ENCODE results near the gene CAMTA1. TPM values are rescaled to one million over a fixed set of nuclear protein-coding genes. Genes with fewer than 3 reads are reported as not detected.

The CAMTA1 gene
- total RNA-seq, 1 donor from 2014 or later = 109 TPM

GRCh38 chr1:6988796-6989195, 203.5 kb downstream of the CAMTA1 start:
- Mint-ChIP-seq H3K4me1 (peaks cover 13% of the 10 kb centered on the region), H3K27ac (ENCODE audit: unreplicated experiment) (no peak overlapping the region), H3K36me3 (ENCODE audit: low read depth) (no peaks in the 10 kb centered on the region), H3K4me3 (no peak overlapping the region), H3K9me3 (peaks cover 5% of the 10 kb centered on the region), H3K27me3 (ENCODE audit: low read depth) (peaks cover 2% of the 10 kb centered on the region)
- no peak for DNase-seq (ENCODE audit: low read depth, low spot score)
- no peak for TF ChIP-seq CTCF (conservative IDR thresholded peaks at IDR 0.05)

GRCh38 chr1:6989212-6990159, 204.2 kb downstream of the CAMTA1 start:
- Mint-ChIP-seq H3K36me3 (ENCODE audit: low read depth) (no peaks in the 10 kb centered on the region), H3K27me3 (ENCODE audit: low read depth) (peaks cover 2% of the 10 kb centered on the region), H3K9me3 (peaks cover 5% of the 10 kb centered on the region), H3K27ac (ENCODE audit: unreplicated experiment) (no peak overlapping the region), H3K4me1 (peaks cover 13% of the 10 kb centered on the region), H3K4me3 (no peak overlapping the region)
- no peak for TF ChIP-seq CTCF (conservative IDR thresholded peaks at IDR 0.05)
- DNase-seq (ENCODE audit: low read depth, low spot score) = no peak

GRCh38 chr1:6991266-6991665, 206.0 kb downstream of the CAMTA1 start:
- Mint-ChIP-seq H3K27me3 (ENCODE audit: low read depth) (peaks cover under 1% of the 10 kb centered on the region), H3K4me3 (no peak overlapping the region), H3K36me3 (ENCODE audit: low read depth) (no peaks in the 10 kb centered on the region), H3K27ac (ENCODE audit: unreplicated experiment) (no peak overlapping the region), H3K9me3 (peaks cover 5% of the 10 kb centered on the region), H3K4me1 (peaks cover 13% of the 10 kb centered on the region)
- TF ChIP-seq CTCF (conservative IDR thresholded peaks at IDR 0.05) = no peak
- no peak for DNase-seq (ENCODE audit: low read depth, low spot score)

- Mint-ChIP-seq H3K27me3 (ENCODE audit: low read depth) (no peaks in the 10 kb centered on the region), H3K27ac (ENCODE audit: unreplicated experiment) (no peak overlapping the region), H3K4me3 (no peak overlapping the region), H3K9me3 (peaks cover 5% of the 10 kb centered on the region), H3K36me3 (ENCODE audit: low read depth) (no peaks in the 10 kb centered on the region), H3K4me1 (no peaks in the 10 kb centered on the region)
- DNase-seq (ENCODE audit: low read depth, low spot score) = no peak
- no peak for TF ChIP-seq CTCF (conservative IDR thresholded peaks at IDR 0.05)
Observed at GRCh38 chr1:6995789-6996188, 210.5 kb downstream of the CAMTA1 start.

- no peak for TF ChIP-seq CTCF (conservative IDR thresholded peaks at IDR 0.05)
- no peak for DNase-seq (ENCODE audit: low read depth, low spot score)
- no peaks in the 10 kb centered on the region for H3K36me3 Mint-ChIP-seq (ENCODE audit: low read depth)
- no peaks in the 10 kb centered on the region for H3K4me1 Mint-ChIP-seq
- H3K27me3 Mint-ChIP-seq (ENCODE audit: low read depth) = no peaks in the 10 kb centered on the region
- H3K9me3 Mint-ChIP-seq = peaks cover 5% of the 10 kb centered on the region
- H3K4me3 Mint-ChIP-seq = no peak overlapping the region
- H3K27ac Mint-ChIP-seq (ENCODE audit: unreplicated experiment) = no peak overlapping the region
Observed at GRCh38 chr1:6996371-6996770, 211.1 kb downstream of the CAMTA1 start.

Data from neural crest cell (in vitro differentiated cells).